IPS-20b (cell line): ENCODE results near the gene SH3RF3.

Experiments
- H3K27ac ChIP-seq: one replicate; pipeline ENCODE4 v1.5.1; 2013; ENCODE audit warnings: low read length
- H3K27me3 ChIP-seq: 2 replicates; pipeline ENCODE4 v1.6.1; 2013; ENCODE audit warnings: mild to moderate bottlenecking, low read length, inconsistent platforms; ENCODE audit not compliant: insufficient read depth
- H3K36me3 ChIP-seq: 2 replicates; pipeline ENCODE4 v1.6.1; 2013; ENCODE audit warnings: low read depth, mild to moderate bottlenecking, inconsistent platforms, low read length, moderate library complexity; ENCODE audit not compliant: insufficient read depth
- H3K4me1 ChIP-seq: 2 replicates; pipeline ENCODE4 v1.6.1; 2013; ENCODE audit warnings: mild to moderate bottlenecking, control low read depth, inconsistent platforms, low read length, moderate library complexity; ENCODE audit not compliant: insufficient read depth
- H3K4me3 ChIP-seq: 2 replicates; pipeline ENCODE4 v1.5.1; 2013; ENCODE audit warnings: mild to moderate bottlenecking, low read length, inconsistent platforms
- H3K9ac ChIP-seq: 2 replicates; pipeline ENCODE4 v1.6.1; 2013; ENCODE audit warnings: low read depth, mild to moderate bottlenecking, inconsistent platforms, low read length, moderate library complexity
- H3K9me3 ChIP-seq: 2 replicates; pipeline ENCODE4 v1.6.1; 2013; ENCODE audit warnings: mild to moderate bottlenecking, low read depth, low read length, inconsistent platforms; ENCODE audit not compliant: insufficient read depth

The SH3RF3 gene

DNA sequence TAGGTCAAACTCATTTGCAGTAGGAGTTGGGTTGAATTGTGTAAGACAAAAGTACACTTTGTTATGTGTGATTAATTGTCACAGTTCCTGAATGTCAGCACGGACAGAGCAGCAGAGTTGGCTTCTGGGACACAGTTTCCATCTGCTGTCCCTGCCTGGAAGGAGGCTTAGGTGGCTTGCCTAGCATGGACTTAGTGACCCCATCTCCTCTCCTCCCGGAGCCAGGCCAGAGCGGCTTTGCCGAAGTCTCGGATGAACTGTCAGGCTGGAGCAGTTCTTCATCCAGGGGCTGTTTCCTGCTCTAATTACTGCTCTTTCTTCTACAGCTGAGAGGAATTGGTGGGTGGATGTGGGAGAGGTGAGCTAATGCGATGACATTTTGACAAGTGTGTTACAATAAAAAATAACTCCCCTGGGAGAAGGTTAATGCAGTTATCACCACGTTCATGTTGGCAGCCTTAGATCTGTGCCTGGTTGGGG is 102.0 kb downstream of the SH3RF3 start:
- H3K27me3 ChIP-seq, result no peaks in the 10 kb centered on the region
- H3K4me3 ChIP-seq, result no peak overlapping the region
- no peak overlapping the region for H3K9ac ChIP-seq
- no peaks in the 10 kb centered on the region for H3K9me3 ChIP-seq
- H3K27ac ChIP-seq, result no peak overlapping the region
- H3K4me1 ChIP-seq, result peaks cover 6% of the 10 kb centered on the region; the same call in 1 of the 2 replicates
- no peaks in the 10 kb centered on the region for H3K36me3 ChIP-seq

DNA sequence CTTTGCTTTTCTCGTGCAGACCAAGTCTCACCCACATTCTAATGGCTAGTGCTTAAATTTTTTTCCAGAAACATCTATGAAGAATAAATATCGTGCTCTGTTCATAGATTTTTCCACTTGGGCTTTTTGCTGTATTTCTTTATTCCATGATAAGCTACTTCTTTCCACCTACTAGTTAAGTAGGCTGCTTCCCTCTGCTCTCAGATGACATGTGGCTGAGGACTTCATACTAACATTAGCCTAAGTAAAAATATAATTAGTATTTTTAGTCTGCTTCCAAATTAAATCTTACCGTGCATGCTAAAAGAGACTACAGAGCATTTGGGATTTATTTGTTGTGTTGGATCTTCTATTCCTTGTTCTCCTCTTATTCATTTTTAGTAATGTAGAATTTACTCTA is 102.4 kb downstream of the SH3RF3 start:
- H3K4me3 ChIP-seq, result no peak overlapping the region
- H3K4me1 ChIP-seq, result peaks cover 6% of the 10 kb centered on the region; the same call in 1 of the 2 replicates
- H3K9ac ChIP-seq, result no peak overlapping the region

DNA sequence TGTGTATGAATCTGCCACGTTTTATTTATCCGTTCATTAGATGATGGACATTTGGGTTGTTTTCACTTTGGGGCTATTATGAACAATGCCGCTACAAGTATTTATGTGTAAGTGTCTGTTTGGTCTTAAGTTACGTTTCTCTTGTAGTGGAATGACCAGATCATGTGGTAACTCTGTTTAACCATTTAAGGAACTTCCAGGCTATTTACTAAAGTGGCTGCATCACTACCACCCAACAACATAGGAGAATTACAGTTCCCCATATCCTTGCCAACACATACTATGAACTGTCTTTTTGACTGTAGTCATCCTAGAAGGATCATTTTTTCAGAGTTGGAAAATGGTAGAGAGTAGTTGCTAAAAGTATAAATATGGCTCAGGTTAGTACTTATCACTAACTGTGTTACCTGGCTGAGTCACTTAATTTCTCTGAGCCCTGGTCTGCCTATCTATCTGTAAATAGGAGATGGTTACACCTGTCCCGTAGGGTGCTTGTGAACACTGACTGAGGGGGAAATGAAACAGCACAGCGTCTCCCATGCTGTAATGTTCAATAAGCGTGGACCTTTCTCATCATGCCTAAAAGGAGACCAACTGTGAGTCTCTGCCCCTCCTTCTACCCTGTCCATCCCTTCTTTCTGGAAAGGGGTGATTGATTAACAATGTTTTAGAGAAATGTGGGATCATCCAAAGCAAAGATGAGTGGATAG is 103.1 kb downstream of the SH3RF3 start:
- Histone ChIP-seq H3K27me3 (no peaks in the 10 kb centered on the region), H3K9ac (no peak overlapping the region), H3K27ac (no peak overlapping the region)

More for the DNA sequence above, 102.4 kb downstream of the SH3RF3 start:
- Histone ChIP-seq H3K27me3 (no peaks in the 10 kb centered on the region), H3K36me3 (no peaks in the 10 kb centered on the region), H3K27ac (no peak overlapping the region), H3K9me3 (no peaks in the 10 kb centered on the region)

DNA sequence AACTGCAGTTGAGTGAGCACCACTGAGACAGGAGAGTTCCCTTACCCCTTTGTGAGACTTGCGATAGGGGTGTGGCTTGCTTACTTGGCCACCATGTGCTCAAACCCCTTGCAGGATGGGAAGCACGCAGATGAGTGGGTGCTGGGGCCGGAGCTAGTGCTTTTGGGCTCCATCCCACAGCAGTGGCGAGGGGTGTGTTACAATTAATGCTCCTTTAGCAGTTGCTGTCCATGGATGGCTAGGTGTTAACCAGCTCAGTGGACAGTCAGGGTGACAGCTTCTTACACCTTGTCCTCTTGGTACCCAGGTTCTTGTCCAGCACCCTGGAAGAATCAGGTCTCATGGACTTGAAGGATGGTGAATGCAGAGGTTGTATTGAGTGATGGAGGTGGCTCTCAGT is 103.9 kb downstream of the SH3RF3 start:
- H3K36me3 ChIP-seq, result no peaks in the 10 kb centered on the region
- no peak overlapping the region for H3K4me3 ChIP-seq
- H3K9me3 ChIP-seq, result no peaks in the 10 kb centered on the region
- no peaks in the 10 kb centered on the region for H3K27me3 ChIP-seq
- peaks cover 6% of the 10 kb centered on the region; the same call in 1 of the 2 replicates for H3K4me1 ChIP-seq
- no peak overlapping the region for H3K9ac ChIP-seq
- no peak overlapping the region for H3K27ac ChIP-seq

More for the DNA sequence above, 103.1 kb downstream of the SH3RF3 start:
- no peaks in the 10 kb centered on the region for H3K36me3 ChIP-seq
- H3K4me3 ChIP-seq, result no peak overlapping the region
- peaks cover 6% of the 10 kb centered on the region; the same call in 1 of the 2 replicates for H3K4me1 ChIP-seq
- H3K9me3 ChIP-seq, result no peaks in the 10 kb centered on the region

DNA sequence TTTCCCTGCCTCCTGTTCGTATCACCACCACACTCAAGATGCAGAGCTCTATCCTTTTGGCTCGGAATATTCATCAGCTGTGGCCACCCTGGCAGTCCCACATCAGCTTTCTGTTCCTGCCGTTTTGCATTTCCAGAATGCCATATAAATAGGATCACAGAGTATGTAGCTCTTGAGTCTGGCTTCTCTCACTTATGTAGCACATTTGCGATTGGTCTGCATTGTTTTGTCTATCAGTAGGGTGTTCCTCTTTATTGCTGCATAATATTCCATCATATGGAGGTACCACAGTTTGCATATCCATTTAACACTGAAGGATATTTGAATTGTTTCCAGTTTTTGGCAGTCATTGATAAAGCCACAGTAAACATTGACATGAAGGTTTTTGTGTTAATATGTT is 104.6 kb downstream of the SH3RF3 start:
- H3K4me3 ChIP-seq, result no peak overlapping the region

DNA sequence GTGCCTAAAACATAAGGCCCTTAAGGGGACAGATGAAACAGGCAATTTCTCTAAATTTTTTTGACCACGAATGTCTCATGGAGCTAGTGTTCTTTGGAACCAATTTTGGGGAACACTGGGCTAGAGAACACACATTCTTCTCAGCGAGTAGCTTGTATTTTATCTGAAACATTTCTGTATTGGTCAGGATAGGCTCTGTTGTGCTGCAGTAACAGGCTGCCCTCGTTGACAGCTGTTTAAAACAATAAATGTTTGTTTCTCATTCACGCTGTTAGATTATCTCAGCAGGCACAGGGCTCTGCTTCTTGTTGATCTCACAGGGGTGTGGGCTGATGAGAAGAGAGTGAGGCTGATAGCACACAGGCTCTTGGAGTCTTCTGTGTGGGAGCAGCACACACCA is 105.3 kb downstream of the SH3RF3 start:
- Histone ChIP-seq H3K9me3 (no peaks in the 10 kb centered on the region), H3K4me1 (no peaks in the 10 kb centered on the region; the same call in 1 of the 2 replicates), H3K27me3 (no peaks in the 10 kb centered on the region), H3K36me3 (no peaks in the 10 kb centered on the region), H3K9ac (no peak overlapping the region), H3K4me3 (no peak overlapping the region), H3K27ac (no peak overlapping the region)

More for the DNA sequence above, 104.6 kb downstream of the SH3RF3 start:
- Histone ChIP-seq H3K4me1 (peaks cover 6% of the 10 kb centered on the region; the same call in 1 of the 2 replicates), H3K36me3 (no peaks in the 10 kb centered on the region), H3K27me3 (no peaks in the 10 kb centered on the region), H3K9ac (no peak overlapping the region), H3K27ac (no peak overlapping the region), H3K9me3 (no peaks in the 10 kb centered on the region)

DNA sequence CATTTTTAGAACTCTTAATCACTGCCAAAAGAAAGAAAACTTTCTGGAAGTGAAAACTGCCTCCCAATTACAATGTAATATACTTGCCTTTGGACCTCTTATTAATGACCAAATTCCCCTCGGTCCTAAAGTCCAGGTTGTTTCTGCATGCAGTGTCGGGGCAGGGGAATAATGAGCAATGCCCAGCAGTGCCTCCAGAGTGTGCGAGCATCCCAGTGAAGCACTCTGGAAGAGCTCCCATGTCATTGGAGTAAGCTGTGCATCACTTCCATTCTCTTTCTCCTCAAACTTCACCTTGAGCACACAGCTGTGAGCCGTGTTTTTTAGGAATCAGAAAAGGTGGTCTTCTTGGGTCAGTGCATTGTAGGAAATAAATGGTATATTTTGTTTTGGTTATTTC is 107.1 kb downstream of the SH3RF3 start:
- no peak overlapping the region for H3K4me3 ChIP-seq
- H3K9me3 ChIP-seq, result no peaks in the 10 kb centered on the region
- H3K36me3 ChIP-seq, result no peaks in the 10 kb centered on the region
- H3K27ac ChIP-seq, result no peak overlapping the region
- H3K27me3 ChIP-seq, result no peaks in the 10 kb centered on the region
- no peaks in the 10 kb centered on the region for H3K4me1 ChIP-seq
- H3K9ac ChIP-seq, result no peak overlapping the region

DNA sequence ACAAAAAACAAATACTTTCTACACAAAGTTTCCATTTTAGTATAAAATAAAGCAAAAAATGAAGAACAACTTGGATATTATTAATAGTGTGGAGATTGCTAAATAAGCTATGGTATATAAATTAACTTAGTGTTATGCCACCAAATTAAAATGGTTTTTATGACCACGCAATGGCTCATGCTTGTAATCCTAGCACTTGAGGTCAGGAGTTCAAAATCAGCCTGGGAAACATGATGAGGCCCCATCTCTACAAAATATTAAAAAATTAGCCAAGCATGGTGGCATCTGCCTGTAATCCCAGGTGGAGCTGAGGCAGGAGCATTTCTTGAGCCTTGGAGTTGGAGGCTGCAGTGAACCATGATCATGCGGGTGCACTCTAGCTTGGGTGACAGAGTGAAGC is 108.8 kb downstream of the SH3RF3 start:
- Histone ChIP-seq H3K4me1 (no peaks in the 10 kb centered on the region), H3K27me3 (no peaks in the 10 kb centered on the region), H3K9me3 (no peaks in the 10 kb centered on the region), H3K9ac (no peak overlapping the region), H3K27ac (no peak overlapping the region), H3K36me3 (no peaks in the 10 kb centered on the region), H3K4me3 (no peak overlapping the region)

DNA sequence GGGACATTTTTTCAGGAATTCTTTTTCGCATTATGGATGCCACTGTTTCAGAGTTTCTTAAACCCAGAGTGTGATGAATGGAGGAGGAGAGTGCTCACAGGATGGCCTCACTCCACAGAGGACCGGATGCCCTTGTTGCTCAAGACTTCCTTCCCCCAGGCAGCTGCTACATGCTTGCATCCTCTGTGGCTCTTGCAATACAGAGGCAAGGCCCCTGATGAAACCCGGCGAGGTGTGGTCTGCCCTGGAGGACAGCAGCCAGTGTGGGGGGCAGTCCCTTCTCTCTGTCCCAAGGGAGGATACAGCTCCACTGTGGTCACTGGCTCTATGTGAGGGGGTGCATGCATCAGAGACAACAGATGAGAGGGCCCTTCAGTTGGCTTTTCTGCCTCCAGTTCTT is 109.6 kb downstream of the SH3RF3 start:
- Histone ChIP-seq H3K36me3 (no peaks in the 10 kb centered on the region), H3K9me3 (no peaks in the 10 kb centered on the region), H3K4me1 (no peaks in the 10 kb centered on the region), H3K27ac (no peak overlapping the region), H3K4me3 (no peak overlapping the region), H3K9ac (no peak overlapping the region), H3K27me3 (no peaks in the 10 kb centered on the region)

DNA sequence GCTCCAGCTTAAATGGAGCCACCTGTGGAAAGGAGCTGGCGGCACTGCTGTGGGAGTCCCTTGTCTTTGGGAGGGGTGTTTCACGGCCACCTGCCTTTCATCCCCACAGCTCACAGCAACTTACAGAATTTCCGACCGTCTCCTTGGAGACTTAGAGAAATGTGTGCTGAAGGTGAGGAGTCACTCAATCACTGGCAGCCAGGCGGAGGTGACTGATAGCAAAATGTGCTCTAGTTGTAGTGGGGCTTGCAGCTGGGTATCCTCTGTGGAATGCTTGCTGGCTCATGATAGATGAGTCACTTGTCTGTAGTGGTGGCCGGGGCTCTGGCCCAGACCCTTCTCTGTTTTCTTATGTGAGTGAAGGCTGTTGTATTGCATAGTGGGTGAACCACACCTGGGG is 110.7 kb downstream of the SH3RF3 start:
- no peak overlapping the region for H3K27ac ChIP-seq
- no peaks in the 10 kb centered on the region for H3K27me3 ChIP-seq
- no peaks in the 10 kb centered on the region for H3K4me1 ChIP-seq
- no peak overlapping the region for H3K9ac ChIP-seq
- H3K36me3 ChIP-seq, result no peaks in the 10 kb centered on the region
- H3K9me3 ChIP-seq, result no peaks in the 10 kb centered on the region
- no peak overlapping the region for H3K4me3 ChIP-seq

DNA sequence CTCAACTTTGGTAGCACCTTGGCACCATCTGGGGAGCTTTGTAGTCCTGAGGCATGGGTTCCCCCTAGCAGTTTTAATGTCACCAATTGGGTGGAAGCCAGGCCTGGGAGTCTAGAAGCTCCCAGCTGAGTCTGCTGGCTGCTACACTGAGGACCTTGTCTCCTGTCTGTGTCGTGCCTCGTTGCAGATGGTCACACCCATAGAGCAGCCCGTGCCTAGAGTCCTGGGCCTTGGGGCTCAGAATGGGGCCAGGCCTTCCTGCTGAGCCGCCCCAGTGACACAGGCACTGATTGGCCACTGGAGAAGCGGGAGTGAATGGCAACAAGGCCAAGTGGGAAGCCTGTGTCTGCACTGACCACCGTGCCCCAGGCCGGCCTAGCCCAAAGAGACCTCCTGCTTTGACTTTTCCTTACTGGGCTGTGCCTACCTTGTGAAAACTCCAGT is 113.2 kb downstream of the SH3RF3 start:
- H3K27ac ChIP-seq, result no peak overlapping the region
- no peak overlapping the region for H3K4me3 ChIP-seq
- no peaks in the 10 kb centered on the region for H3K27me3 ChIP-seq
- H3K36me3 ChIP-seq, result no peaks in the 10 kb centered on the region
- no peaks in the 10 kb centered on the region for H3K9me3 ChIP-seq
- H3K4me1 ChIP-seq, result no peaks in the 10 kb centered on the region
- H3K9ac ChIP-seq, result no peak overlapping the region

DNA sequence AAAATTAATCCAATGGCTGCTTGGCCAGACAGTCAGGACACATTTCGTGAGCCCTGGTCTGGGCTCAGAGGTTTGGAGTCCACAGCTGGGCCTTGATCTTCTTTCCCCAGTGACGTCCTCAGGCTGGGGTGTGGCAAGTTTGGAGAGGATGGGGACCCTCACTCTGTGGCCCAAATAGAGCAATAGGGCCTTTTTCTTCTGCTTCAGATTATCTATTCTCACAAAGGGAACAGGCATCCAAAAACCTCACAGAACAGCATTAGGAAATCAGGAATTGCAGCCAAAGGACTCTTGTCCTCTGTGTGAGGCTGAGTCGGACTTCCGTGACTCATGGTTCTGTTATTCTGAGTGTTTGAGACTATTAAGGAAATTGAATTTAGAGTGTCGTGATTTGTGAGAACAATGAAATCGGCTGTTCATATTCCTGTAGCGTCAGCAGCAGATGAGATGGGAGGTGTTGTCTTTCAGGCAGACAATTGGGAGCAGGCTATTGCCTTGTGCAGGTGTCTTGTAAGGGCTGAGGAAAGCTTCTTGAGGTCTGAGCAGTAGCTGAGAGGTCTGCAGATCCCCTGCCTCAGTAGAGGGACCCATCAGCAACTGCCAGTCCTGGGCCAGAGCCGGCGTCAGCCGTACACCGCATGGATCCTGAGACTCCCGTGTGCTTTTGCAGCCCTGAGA is 113.8 kb downstream of the SH3RF3 start:
- Histone ChIP-seq H3K4me1 (no peaks in the 10 kb centered on the region), H3K27ac (no peak overlapping the region), H3K9ac (no peak overlapping the region), H3K4me3 (no peak overlapping the region), H3K9me3 (no peaks in the 10 kb centered on the region), H3K27me3 (no peaks in the 10 kb centered on the region), H3K36me3 (no peaks in the 10 kb centered on the region)
